Upper lobe of right lung (tissue), 1 donor: Measurements from ENCODE around the gene STEAP3. TPM values are rescaled to one million over a fixed set of nuclear protein-coding genes. Genes with fewer than 3 reads are reported as not detected.

Source experiments
- ATAC-seq: fragments of 200-7000 bp; cut with Tn5 transposase; one replicate; pipeline ENCODE4 v1.9.1; 2020; ENCODE audit warnings: mild to moderate bottlenecking, moderate library complexity
- DNase-seq: peaks from one replicate; pipeline ENCODE4 v3.0.0-alpha.2; 2020
- H3K27ac ChIP-seq: fragments of 200-600 bp; one replicate; pipeline ENCODE4 v1.8.0; 2022
- H3K27me3 ChIP-seq: fragments of 200-600 bp; one replicate; pipeline ENCODE4 v1.8.0; 2022; ENCODE audit warnings: mild to moderate bottlenecking
- H3K36me3 ChIP-seq: fragments of 200-600 bp; one replicate; pipeline ENCODE4 v1.8.0; 2022
- H3K4me1 ChIP-seq: fragments of 200-600 bp; one replicate; pipeline ENCODE4 v1.8.0; 2022
- H3K4me3 ChIP-seq: fragments of 200-600 bp; one replicate; pipeline ENCODE4 v1.8.0; 2022; ENCODE audit warnings: mild to moderate bottlenecking
- H3K9me3 ChIP-seq: fragments of 200-600 bp; one replicate; pipeline ENCODE4 v1.8.0; 2022
- intact Hi-C: fragments of 100-400 bp; cut with DNase I; formaldehyde crosslinking; loops from one replicate; pipeline ENCODE4 v1.11.0; 2022
- total RNA-seq: library from RNA; stranded (reverse); fragmentation: NEBNext Ultra II Directional; extraction: Animal tissue kit (Norgen Biotek cat#: 25700); gene quantifications from one replicate; pipeline ENCODE4 v1.2.1, GENCODE V29; 2021
- TF ChIP-seq, protein P1 (sequence below): fragments of 200-600 bp; IDR thresholded peaks from one replicate; pipeline ENCODE4 v1.8.0; 2022; ENCODE audit warnings: antibody characterized with exemption
- donor health status: DM: no; HTN: yes; CAD: no; lungs with severe emphysema.

Gene STEAP3
- total RNA-seq, 1 donor from 2014 or later, result 14.1 TPM

- H3K4me3 ChIP-seq, result no peak overlapping the region
- TF ChIP-seq, protein P1, sequence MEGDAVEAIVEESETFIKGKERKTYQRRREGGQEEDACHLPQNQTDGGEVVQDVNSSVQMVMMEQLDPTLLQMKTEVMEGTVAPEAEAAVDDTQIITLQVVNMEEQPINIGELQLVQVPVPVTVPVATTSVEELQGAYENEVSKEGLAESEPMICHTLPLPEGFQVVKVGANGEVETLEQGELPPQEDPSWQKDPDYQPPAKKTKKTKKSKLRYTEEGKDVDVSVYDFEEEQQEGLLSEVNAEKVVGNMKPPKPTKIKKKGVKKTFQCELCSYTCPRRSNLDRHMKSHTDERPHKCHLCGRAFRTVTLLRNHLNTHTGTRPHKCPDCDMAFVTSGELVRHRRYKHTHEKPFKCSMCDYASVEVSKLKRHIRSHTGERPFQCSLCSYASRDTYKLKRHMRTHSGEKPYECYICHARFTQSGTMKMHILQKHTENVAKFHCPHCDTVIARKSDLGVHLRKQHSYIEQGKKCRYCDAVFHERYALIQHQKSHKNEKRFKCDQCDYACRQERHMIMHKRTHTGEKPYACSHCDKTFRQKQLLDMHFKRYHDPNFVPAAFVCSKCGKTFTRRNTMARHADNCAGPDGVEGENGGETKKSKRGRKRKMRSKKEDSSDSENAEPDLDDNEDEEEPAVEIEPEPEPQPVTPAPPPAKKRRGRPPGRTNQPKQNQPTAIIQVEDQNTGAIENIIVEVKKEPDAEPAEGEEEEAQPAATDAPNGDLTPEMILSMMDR, result no peak
- peaks cover 21% of the 10 kb centered on the region for H3K4me1 ChIP-seq
- no peaks in the 10 kb centered on the region for H3K36me3 ChIP-seq
- intact Hi-C loops, result no loop called here
- no peak for DNase-seq
- peaks cover 6% of the 10 kb centered on the region for H3K27me3 ChIP-seq
- no peak for ATAC-seq
- no peak overlapping the region for H3K27ac ChIP-seq
- no peaks in the 10 kb centered on the region for H3K9me3 ChIP-seq
Observed at GRCh38 chr2:119221609-119222008, 2.0 kb upstream of the STEAP3 start.

- DNase-seq (no peak), ATAC-seq (no peak)
- peaks cover 21% of the 10 kb centered on the region for H3K4me1 ChIP-seq
- peaks cover 6% of the 10 kb centered on the region for H3K27me3 ChIP-seq
- TF ChIP-seq, protein P1, result no peak
- H3K9me3 ChIP-seq, result no peaks in the 10 kb centered on the region
- intact Hi-C loops, result no loop called here
- no peaks in the 10 kb centered on the region for H3K36me3 ChIP-seq
- H3K4me3 ChIP-seq, result no peak overlapping the region
- H3K27ac ChIP-seq, result no peak overlapping the region
Observed at GRCh38 chr2:119222213-119222612, 1.4 kb upstream of the STEAP3 start.

GRCh38 chr2:119222863-119223520 is 642 bp upstream of the STEAP3 start:
- Histone ChIP-seq H3K4me1 (peaks cover 21% of the 10 kb centered on the region), H3K4me3 (peak overlapping the region; percentile 65), H3K9me3 (no peaks in the 10 kb centered on the region), H3K36me3 (no peaks in the 10 kb centered on the region), H3K27me3 (peaks cover 6% of the 10 kb centered on the region), H3K27ac (no peak overlapping the region)
- intact Hi-C loops, result no loop called here
- TF ChIP-seq, protein P1, result no peak
- ATAC-seq, result no peak
- no peak for DNase-seq

DNA sequence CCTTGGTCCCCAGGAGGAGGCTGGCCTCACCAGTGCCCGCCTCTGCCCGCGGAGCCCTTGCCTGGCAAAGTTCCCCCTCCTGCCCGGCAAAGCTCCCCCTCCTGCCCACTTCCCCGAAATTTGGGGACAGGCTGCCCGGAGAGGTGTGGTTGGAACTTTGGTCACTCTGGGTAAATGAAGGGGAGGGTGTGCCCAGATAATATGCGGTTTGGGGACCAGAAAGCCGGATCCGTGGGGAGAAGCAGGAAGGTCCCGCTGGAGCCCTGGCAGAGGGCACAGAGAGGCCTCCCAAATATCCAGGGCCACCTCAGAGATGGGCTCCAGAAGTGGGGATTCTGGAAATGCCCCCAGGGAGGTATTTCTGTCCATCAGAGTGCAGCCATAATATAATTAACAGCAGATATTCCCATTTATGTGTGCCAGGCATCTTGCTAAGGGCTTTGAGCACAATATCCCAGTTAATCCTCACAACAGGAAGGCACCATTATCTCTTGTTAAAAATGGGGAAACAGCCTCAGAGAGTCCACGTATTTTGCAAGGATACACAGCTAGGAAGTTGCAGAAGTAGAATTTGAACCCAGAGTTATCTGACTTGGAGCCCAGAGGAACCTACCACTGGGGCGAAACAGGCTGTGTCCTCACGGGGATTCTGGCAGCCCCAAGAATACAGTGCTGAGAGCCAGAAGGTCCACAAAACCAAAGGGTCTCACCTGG is 914 bp downstream of the STEAP3 start:
- Histone ChIP-seq H3K9me3 (no peaks in the 10 kb centered on the region), H3K27me3 (peaks cover 6% of the 10 kb centered on the region), H3K4me1 (peaks cover 21% of the 10 kb centered on the region), H3K36me3 (no peaks in the 10 kb centered on the region), H3K4me3 (peak overlapping the region; percentile 65), H3K27ac (no peak overlapping the region)
- intact Hi-C loops, result no loop called here
- ATAC-seq (no peak), DNase-seq (no peak)
- TF ChIP-seq, protein P1, result no peak

DNA sequence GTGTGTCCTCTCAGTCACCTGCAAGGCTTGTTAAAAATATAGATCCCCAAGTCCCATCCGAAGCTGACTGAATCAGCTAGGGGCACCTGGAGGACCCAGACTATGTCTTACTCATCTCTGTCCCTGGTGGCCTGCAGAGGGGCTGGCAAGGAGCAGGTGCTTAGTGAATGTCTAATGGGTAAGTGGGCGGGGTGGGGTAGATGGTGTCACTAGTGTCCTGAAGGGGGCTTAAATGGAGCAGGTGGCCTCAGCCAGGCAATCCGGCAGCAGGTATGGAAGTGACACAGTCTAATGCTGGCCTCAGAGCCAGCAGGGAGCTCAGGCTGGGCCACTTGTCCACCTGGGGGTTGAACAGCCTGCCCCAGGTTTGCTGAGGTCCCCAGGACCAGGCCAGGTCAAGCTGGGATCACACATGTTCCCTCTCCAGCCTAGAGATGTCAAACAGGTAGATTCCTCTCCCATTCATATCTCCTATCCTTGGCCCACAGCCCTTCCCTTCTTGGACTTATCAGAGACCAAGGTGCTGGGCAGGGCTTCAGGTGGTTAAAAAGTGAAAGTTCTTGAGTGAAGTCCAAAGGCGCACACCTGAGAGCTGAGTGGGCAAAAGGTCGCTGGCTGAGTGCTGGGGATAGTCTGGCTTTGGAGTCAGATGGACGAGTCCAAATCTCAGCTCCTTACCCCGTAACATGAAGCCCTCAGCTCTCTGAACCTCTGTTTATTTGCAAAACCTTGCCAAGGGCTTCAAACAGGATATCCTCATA is 1.7 kb downstream of the STEAP3 start:
- intact Hi-C loops, result no loop called here
- ATAC-seq, result no peak
- Histone ChIP-seq H3K4me3 (no peak overlapping the region), H3K27me3 (peaks cover 6% of the 10 kb centered on the region), H3K27ac (no peak overlapping the region), H3K4me1 (peaks cover 21% of the 10 kb centered on the region), H3K36me3 (no peaks in the 10 kb centered on the region), H3K9me3 (no peaks in the 10 kb centered on the region)
- DNase-seq, result no peak
- TF ChIP-seq, protein P1, result no peak
